Natural killer cell (primary cell): ENCODE results near the gene RFX3. TPM values are rescaled to one million over a fixed set of nuclear protein-coding genes. Genes with fewer than 3 reads are reported as not detected.

Experiments used
- ATAC-seq, 3 donors: fragments of 150-1000 bp in 2 of 3; fragments of 200-7000 bp in 1 of 3; cut with Tn5 transposase; 1 replicate in 1 of 3; 2 replicates in 2 of 3; pipeline ENCODE4 v1.10.0; 2021; ENCODE audit warnings: mild to moderate bottlenecking in 2 of 3, moderate library complexity in 2 of 3
- DNase-seq, 2 donors: peaks; one replicate each; pipeline versions ENCODE4 v3.0.0 to v3.0.0-alpha.2; 2013 to 2021; ENCODE audit warnings: mixed read lengths in 1 of 2
- H3K27ac ChIP-seq: one replicate; pipeline ENCODE4 v1.5.1; 2013; ENCODE audit warnings: mild to moderate bottlenecking, low read length
- H3K27me3 ChIP-seq: one replicate; pipeline ENCODE4 v1.6.1; 2013; ENCODE audit warnings: low read length; ENCODE audit not compliant: control insufficient read depth, insufficient read depth
- H3K36me3 ChIP-seq: one replicate; pipeline ENCODE4 v1.6.1; 2013; ENCODE audit warnings: low read length; ENCODE audit not compliant: control insufficient read depth, insufficient read depth
- H3K4me1 ChIP-seq: one replicate; pipeline ENCODE4 v1.6.1; 2013; ENCODE audit warnings: low read length; ENCODE audit not compliant: control insufficient read depth, insufficient read depth
- H3K4me3 ChIP-seq: one replicate; pipeline ENCODE4 v1.5.1; 2013; ENCODE audit warnings: low read length
- H3K9me3 ChIP-seq: one replicate; pipeline ENCODE4 v1.6.1; 2013; ENCODE audit warnings: low read length; ENCODE audit not compliant: control insufficient read depth, insufficient read depth
- H3K27ac Mint-ChIP-seq, 2 donors: one replicate each; pipeline ENCODE4 v1.8.0; 2022; ENCODE audit warnings: mild to moderate bottlenecking in 2 of 2, mixed read lengths in 2 of 2, moderate library complexity in 1 of 2
- H3K27me3 Mint-ChIP-seq, 2 donors: one replicate each; pipeline ENCODE4 v1.8.0; 2022; ENCODE audit warnings: low read depth in 2 of 2, mixed read lengths in 2 of 2
- H3K36me3 Mint-ChIP-seq: one replicate; pipeline ENCODE4 v1.8.0; 2022; ENCODE audit warnings: mixed read lengths
- H3K4me1 Mint-ChIP-seq, 2 donors: one replicate each; pipeline ENCODE4 v1.8.0; 2022; ENCODE audit warnings: mixed read lengths in 2 of 2
- H3K4me3 Mint-ChIP-seq: one replicate; pipeline ENCODE4 v1.8.0; 2022; ENCODE audit warnings: mild to moderate bottlenecking, moderate library complexity, mixed read lengths
- H3K9me3 Mint-ChIP-seq, 2 donors: one replicate each; pipeline ENCODE4 v1.8.0; 2022; ENCODE audit warnings: mixed read lengths in 2 of 2
- WGBS: methylation state at CpG from one replicate; pipeline ENCODE4 v1.1.7; 2013; ENCODE audit warnings: missing lambda C conversion rate; ENCODE audit not compliant: insufficient coverage; 5-methylcytosine and 5-hydroxymethylcytosine counted together
- intact Hi-C: fragments of 100-400 bp; cut with micrococcal nuclease; formaldehyde crosslinking; loops from one replicate; pipeline ENCODE4 v1.14.2; 2022
- total RNA-seq, 4 donors: library from RNA; stranded (reverse); fragments of 120-200 nt in 1 of 4; gene quantifications; one replicate each; pipeline versions ENCODE4 v1.2.3 to v1.2.4, GENCODE V29; 2013 to 2022
- TF ChIP-seq, protein P1 (sequence below): fragments of 200-600 bp; IDR thresholded peaks from one replicate; pipeline ENCODE4 v1.8.0; 2022; ENCODE audit warnings: antibody characterized with exemption

The RFX3 gene
- total RNA-seq, 3 donors from 2014 or later (not counting 1 experiment from before 2014, with no cell fraction given), result 24.0 to 30.6 (median 30.0) TPM

DNA sequence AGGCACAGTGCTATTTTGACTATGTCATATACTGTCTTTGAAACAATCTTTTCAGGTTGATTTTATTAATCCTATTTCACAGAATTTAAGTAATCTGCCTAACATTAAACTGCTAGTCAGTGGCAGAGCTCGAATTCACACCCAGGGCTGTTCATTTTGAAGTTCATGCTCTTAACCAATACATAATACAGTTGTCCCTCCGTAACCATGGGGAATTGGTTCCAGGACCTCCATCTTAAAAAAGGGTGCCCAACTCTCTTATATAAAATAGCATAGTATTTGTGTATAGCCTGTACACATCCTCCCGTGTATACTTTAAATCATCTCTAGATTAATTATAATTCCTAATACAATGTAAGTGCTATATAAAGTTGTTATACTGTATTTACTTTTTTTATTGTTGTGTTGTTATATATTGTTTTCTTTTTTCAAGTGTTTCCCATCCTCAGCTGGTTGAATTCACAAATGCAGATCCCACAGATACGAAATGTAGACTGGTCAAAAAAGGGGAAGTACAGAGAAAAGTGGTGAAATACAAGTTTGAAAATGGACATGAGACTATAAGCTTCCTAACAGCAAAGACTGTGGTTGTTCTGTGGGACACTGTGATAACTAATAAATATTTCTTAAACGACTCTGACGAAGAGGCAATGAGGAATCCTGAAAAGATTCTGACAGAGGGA lies 18.3 kb downstream of the RFX3 start:
- H3K27ac Mint-ChIP-seq, result peak overlapping the region; percentile 4 to 51
- Histone ChIP-seq H3K4me1 (no peaks in the 10 kb centered on the region), H3K27ac (no peak overlapping the region), H3K4me3 (no peak overlapping the region), H3K36me3 (no peaks in the 10 kb centered on the region), H3K27me3 (no peaks in the 10 kb centered on the region), H3K9me3 (no peaks in the 10 kb centered on the region)
- H3K36me3 Mint-ChIP-seq, result no peaks in the 10 kb centered on the region
- DNase-seq (no peak), ATAC-seq (peak in 2 of 3 donors; percentile 29 to 57)
- TF ChIP-seq, protein P1, sequence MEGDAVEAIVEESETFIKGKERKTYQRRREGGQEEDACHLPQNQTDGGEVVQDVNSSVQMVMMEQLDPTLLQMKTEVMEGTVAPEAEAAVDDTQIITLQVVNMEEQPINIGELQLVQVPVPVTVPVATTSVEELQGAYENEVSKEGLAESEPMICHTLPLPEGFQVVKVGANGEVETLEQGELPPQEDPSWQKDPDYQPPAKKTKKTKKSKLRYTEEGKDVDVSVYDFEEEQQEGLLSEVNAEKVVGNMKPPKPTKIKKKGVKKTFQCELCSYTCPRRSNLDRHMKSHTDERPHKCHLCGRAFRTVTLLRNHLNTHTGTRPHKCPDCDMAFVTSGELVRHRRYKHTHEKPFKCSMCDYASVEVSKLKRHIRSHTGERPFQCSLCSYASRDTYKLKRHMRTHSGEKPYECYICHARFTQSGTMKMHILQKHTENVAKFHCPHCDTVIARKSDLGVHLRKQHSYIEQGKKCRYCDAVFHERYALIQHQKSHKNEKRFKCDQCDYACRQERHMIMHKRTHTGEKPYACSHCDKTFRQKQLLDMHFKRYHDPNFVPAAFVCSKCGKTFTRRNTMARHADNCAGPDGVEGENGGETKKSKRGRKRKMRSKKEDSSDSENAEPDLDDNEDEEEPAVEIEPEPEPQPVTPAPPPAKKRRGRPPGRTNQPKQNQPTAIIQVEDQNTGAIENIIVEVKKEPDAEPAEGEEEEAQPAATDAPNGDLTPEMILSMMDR, result no peak
- intact Hi-C loops, result no loop called here
- H3K9me3 Mint-ChIP-seq, result no peaks in the 10 kb centered on the region
- H3K4me1 Mint-ChIP-seq, result peaks cover 23 to 26% of the 10 kb centered on the region in 2 donors
- H3K27me3 Mint-ChIP-seq, result no peaks in the 10 kb centered on the region
- H3K4me3 Mint-ChIP-seq, result no peak overlapping the region
- 88% methylated on average over 3 of the region's 6 CpGs for WGBS

DNA sequence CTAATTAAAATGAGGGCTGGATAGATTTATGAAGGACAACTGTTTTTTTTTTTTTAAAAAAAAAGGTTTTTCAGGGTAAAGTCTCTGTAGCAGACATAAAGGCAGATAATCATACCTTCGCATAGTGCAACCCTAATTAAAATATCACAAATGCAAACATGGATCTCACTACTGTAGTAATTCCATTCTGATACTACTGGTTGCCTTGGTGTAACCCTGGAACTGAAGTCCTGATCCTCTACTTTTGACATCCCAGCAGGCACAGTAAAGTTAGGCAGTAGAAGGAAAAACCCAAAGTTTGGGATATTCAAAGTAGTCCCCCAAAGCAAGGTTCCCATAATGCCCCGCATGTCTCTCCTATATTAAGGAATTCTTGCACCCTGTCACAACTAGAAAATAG lies 19.6 kb downstream of the RFX3 start:
- Histone ChIP-seq H3K9me3 (no peaks in the 10 kb centered on the region), H3K4me3 (no peak overlapping the region), H3K4me1 (no peaks in the 10 kb centered on the region), H3K27ac (no peak overlapping the region), H3K36me3 (no peaks in the 10 kb centered on the region), H3K27me3 (no peaks in the 10 kb centered on the region)
- H3K36me3 Mint-ChIP-seq, result no peaks in the 10 kb centered on the region
- H3K4me3 Mint-ChIP-seq, result no peak overlapping the region
- TF ChIP-seq, protein P1, result no peak
- 100% methylated on average over 1 of the region's 2 CpGs for WGBS
- H3K27me3 Mint-ChIP-seq, result no peaks in the 10 kb centered on the region
- H3K27ac Mint-ChIP-seq, result no peak overlapping the region
- ATAC-seq (no peak), DNase-seq (no peak)
- peaks cover 23 to 26% of the 10 kb centered on the region in 2 donors for H3K4me1 Mint-ChIP-seq
- intact Hi-C loops, result no loop called here
- H3K9me3 Mint-ChIP-seq, result no peaks in the 10 kb centered on the region

DNA sequence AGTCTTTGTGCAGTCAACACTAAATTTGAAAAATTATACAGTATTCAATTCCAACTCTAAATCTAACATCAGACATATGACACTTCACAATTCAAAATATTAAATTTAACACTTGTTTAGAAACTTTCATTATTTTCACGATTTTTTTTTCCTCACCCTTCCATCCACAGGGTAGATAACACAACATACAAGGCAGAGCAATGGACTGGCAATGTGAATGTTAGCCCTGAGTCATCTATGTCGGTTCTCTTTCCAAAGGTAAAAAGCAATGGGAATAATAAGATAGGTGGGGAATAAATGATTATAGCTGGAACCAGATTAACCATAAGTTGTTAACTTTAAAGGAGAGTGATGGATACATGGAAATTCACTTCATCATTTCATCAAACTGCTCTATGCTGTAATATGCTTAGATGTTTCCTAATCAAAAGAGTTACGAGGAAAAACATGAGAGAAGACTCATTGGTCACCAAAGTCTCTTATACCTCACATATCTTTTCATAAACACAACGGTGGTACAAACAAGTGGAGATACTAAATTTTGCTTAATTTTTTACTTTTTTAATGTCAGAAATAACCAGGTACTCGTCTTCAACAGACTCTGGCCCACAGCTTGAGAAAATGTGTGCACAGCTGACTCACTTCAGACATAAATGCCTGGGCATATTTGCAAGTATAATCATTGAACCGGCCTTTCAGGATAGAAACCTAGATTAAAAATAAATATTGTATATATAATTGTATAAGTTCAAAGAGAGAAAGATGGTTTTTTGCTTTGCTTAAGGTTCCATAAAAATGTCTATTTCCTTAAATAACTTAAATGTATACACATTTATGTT lies 23.0 kb downstream of the RFX3 start:
- WGBS, result 96% methylated on average over 4 of the region's 6 CpGs
- Mint-ChIP-seq H3K27ac (peak overlapping the region in 1 of 2 donors; percentile 64), H3K27me3 (no peaks in the 10 kb centered on the region), H3K36me3 (no peaks in the 10 kb centered on the region), H3K4me1 (peaks cover 10 to 19% of the 10 kb centered on the region in 2 donors), H3K9me3 (no peaks in the 10 kb centered on the region), H3K4me3 (no peak overlapping the region)
- H3K9me3 ChIP-seq, result no peaks in the 10 kb centered on the region
- no peaks in the 10 kb centered on the region for H3K36me3 ChIP-seq
- DNase-seq, result no peak
- intact Hi-C loops, result no loop called here
- no peak overlapping the region for H3K4me3 ChIP-seq
- no peaks in the 10 kb centered on the region for H3K4me1 ChIP-seq
- TF ChIP-seq, protein P1, result no peak
- H3K27me3 ChIP-seq, result no peaks in the 10 kb centered on the region
- no peak overlapping the region for H3K27ac ChIP-seq
- ATAC-seq, result no peak
